Esophagus squamous epithelium (tissue), 4 donors: Measurements from ENCODE around the gene SOAT2.

Experiments used
- CTCF ChIP-seq, 6 experiments: fragments of 450-650 bp in 4 of 6; fragments of 200-600 bp in 2 of 6; sonication (generic) in 2 of 6; IDR thresholded peaks; one replicate each; pipeline ENCODE4 v1.5.1; 2016 to 2019; ENCODE audit warnings: antibody characterized with exemption in 6 of 6, mild to moderate bottlenecking in 4 of 6, moderate library complexity in 4 of 6
- POLR2A ChIP-seq, 4 donors: fragments of 450-650 bp; IDR thresholded peaks; one replicate each; pipeline ENCODE4 v1.6.1; 2017; ENCODE audit warnings: antibody characterized with exemption in 4 of 4, mild to moderate bottlenecking in 4 of 4, moderate library complexity in 3 of 4

GRCh38 chr12:53070877-53071492 lies 32.3 kb upstream of the SOAT2 start:
- no peak for TF ChIP-seq CTCF (IDR thresholded peaks at IDR 0.05)
- no peak for TF ChIP-seq POLR2A (IDR thresholded peaks at IDR 0.05)
